EL (cell line): ENCODE data around the gene IL4.

ENCODE experiments used
- DNase-seq: peaks from one replicate; pipeline ENCODE4 v3.0.0-alpha.2; 2016

Gene IL4

DNA sequence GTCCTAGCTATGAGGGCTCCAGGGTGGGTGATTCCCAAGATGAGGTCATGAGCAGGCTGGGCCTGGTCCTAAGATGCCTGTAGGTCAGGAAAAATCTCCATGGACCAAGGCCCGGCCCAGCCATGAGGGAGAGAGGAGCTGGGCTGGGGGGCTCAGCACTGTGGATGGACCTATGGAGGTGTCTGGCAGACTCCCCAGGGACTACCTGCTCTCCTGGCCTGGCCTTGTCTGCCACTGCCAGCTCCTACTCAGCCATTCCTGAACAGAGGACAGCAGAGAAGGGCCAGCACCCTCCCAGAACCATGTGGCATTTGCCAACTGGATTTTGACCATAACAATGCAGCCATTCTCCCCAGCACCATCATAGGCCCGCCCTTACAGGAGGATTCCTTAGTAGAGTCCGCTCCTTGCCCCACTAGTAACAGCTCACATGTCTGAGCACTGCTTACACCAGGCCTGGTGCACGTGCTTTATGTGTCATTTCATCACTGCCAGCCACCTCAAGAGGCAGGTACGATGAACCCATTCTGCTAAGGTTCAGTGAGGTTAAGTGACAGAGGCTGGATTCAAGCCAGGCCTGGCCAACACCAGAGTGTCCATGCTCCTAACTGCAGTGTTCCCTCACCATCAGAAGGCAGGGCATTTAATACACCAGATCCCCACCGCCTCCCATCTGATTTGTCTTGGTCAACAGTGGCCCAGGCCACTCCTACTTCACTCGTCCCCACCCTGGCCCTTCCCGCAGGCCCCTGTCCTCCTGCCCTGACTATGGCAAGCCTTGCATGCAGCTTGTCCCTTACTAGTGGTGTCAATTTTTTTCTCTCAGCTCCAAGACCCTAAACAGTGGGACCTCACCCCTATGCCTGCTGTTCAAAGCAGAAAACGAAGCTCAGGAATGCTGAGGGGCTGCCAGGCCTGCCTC, 15.1 kb upstream of the IL4 start:
- DNase-seq = no peak

GRCh38 chr5:132659598-132660493, 13.9 kb upstream of the IL4 start:
- no peak for DNase-seq

DNA sequence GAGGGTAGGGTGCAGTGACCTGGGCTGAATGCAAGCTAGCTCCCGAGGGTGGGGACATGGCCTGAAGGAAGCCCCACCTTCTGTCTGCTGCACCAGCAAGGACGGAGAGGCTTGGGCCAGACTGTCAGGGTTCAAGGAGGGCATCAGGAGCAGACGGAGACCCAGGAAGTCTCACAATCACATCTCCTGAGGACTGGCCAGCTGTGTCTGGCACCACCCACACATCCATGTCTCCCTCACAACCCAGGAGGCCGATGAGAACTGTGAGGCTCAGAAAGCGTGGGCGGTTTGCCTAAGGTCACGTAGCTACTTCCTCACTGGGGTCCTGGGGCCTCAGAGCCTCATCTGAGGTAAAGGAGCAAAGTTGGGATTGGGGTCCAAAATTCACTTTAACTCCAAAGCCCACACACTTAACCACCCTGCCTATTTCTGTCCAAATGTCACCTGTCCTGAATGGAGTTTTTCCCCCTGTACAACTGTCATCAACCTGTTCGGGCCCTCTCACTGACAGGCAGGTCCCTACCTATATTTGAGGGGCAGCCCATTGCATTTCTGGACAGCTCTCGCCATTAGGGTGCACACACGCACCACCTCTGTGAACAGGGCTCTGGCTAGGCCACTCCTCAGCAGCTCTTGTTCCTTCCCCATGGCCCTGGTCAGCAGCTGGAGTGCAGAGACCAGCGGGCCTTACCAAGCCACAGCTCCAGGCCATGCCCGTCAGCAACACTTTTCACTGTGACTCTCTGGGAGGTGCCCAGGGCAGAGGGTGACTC, 12.4 kb upstream of the IL4 start:
- DNase-seq = no peak

GRCh38 chr5:132662004-132662401, 11.8 kb upstream of the IL4 start:
- no peak for DNase-seq

GRCh38 chr5:132662925-132663770, 10.6 kb upstream of the IL4 start:
- DNase-seq = no peak

DNA sequence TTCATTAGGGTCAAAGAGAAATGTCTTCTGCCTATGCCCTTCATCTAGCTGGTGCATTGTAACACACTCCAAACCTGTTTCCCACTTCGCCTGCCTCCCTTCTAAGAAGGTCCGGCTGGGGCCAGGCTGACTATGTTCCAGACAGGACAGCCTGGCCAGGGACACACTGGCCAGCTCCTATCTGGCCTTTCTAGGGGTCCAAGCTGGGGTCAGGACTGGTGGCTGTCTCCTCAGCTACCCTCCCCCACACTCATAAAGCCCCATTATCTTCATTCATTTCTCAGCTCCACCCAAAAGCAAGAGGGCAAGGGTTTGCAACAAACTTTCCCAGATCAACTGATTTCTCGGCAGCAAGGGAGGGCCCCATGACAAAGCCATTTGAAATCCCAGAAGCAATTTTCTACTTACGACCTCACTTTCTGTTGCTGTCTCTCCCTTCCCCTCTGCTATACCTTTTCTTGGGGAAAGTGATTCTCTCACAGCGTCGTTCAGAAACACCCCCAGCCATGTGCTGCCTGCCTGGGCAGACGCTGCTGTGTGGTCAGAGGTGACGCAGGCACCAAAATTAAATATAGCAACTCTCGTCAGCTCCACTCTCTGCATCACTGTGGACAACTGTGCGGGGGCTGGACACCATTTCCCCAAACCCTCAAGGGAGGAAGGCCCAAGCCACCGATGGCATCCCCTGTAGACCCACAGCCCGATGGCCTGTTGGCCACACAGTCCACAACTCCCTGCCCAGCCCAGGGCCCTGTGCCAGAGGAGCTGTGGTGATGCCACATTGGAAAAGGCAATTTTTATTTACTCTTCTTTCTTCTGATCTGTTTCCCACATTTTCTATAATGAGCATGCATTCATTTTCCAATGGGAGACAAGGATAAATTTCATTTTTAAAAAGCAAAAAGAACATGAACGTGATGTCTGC, 9.8 kb upstream of the IL4 start:
- DNase-seq = no peak

DNA sequence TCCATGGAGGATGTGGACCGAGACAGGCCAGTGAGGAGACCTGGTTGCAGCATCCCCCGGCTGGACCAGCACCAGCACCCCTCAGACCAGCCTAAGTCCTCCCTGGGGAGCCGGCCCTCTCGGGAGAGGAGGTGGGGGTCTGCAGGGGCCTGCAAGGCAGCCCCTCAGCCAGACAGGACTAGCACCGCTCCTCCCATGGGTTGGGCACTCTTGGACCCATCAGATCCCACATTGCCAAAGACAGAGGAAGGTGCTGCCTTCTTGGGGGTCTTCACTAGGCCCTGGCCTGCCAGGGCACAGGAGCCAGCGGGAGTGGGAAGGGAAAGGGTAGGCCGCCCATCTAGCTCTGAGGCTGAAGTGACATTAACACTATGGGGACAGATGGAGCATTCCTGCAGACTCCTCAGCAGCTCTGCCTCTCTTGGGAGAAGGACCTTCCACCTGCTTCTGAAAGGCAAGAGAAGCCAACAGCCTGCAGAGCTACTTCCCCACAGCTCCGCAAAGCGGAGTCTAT, 9.0 kb upstream of the IL4 start:
- DNase-seq = no peak

- DNase-seq = no peak
Observed at GRCh38 chr5:132665574-132666080, 8.2 kb upstream of the IL4 start.

DNA sequence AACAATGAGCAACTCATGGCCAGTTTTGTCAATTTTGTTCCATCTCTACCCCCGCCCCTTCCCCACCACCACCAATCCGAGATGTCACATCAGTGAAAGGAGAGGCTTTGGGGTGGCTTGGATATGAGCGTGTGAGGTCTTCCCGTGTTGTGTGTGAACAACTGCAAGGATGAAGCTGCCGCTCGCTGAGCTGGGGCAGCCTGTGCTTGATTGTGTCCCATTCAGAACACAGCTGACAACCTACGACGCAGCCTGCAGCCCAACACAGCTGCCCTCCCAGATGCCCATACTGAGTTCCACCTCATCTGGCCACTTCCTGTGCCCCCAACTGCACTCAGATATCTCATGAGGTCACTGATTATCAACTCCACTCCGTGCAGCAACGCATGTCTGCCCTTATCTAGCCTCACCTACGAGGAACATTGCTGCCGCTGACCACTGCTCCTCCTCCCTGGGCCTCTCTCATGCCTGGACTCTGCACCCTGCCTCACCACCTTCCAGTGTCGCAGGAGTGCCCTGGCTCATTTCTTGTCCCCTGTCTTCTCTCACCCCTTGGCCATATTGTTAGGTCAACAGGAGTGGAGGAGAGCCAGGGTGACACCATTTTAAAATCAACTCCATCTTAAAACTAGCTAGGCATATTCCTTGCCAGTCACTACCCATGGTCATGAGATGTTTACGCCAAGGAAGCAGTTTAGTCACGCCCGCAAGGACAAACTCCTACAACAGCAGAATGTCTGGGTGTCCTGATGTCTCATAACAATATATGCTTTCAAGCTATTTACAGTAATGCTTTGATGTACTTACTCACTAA, 7.3 kb upstream of the IL4 start:
- no peak for DNase-seq

DNA sequence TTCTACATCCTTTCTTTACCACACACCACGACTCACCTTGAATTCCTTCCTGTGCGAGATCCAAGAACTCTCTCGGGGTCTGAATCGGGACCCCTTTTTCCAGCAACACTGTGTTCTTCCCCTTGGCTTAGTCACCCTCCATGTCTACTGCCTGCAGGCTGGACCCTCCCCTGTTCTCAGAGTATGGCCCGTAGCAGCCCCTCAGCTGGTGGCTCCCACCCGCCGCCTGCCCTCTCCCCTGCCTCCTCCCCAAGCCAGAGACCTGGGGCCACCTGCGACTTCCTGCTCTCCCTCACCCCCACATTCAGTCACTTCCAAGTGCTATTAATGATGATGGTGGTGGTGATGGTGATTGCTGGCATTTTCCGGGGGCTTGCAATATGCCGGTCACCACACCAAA, 6.5 kb upstream of the IL4 start:
- DNase-seq = no peak

DNA sequence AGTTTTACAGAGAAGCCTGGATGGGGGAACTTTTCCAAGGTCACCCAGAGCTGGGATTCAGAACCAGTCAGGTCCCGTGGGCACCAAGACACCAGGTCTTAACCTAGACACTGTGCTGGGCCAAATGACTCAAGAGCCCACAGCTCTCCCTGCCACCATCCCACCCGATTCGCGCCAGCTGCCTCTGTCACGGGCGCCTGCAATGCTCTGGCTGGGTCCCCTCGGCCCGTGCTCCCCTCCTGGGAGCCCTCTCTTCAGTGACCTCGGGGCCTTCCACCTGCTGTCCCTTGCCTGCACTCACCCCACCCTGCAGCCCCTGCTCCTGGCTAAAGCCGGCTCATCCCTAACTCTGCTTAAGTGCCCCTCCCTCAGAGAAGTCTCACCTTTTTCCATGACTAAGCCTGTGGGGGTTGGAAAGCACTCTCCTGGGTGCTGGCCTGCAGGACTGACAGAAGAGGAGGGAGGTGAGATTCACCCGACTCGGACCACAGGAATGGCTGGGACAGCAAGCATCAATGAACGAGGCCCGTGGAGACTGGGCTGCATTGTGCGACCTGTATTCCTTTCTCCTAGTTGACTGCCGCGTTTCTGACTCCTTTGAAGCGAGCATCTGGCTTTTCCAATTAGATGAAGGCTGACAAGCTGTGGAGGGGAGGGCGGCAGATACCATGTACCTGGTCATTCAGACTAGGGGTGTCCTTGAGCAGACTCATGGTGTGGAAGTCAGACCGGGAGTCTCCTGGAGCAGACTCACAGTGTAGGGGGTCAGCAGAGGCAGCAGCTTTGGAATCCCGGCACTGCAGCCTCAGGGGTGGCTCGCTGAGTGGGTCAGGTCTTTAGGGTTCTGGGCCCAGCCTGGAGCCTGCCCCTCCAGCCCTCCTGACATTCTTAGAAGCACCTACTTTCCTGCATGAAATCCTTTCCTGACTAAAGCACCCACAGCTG, 5.8 kb upstream of the IL4 start:
- no peak for DNase-seq

DNA sequence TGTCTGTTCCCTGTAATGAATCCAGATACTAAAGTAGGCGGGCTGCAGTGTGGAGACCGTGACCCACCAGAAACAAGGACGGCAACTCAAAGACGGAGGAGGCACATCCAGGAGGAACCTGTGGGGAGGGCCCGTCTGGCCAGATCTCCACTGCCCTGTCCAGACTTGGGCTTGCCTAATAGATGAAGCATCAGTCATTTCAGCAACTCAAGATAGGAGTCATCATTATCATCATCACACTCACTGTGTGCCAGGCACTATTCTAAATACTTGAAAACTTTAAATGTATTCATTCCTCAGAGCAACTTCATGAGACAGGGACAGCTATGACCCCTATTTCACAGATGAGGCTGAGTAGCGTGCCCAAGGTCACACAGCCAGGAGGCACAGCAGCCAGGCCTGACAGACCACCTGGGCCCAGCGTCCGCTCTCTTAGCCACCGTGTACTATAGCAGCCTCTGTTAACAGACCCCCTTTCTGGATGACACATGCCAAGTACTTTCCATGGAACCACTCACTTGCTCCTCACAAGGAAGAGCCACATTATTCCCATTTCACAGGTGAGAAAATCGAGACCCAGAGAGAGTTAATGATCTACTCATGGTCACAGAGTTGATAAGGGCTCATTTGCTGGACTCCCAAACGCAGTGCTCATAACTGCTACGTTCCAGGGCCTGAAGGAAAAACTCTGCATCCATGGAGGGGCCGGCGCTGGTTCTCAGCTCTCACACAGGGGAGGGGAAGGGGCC, 4.9 kb upstream of the IL4 start:
- DNase-seq = no peak

DNA sequence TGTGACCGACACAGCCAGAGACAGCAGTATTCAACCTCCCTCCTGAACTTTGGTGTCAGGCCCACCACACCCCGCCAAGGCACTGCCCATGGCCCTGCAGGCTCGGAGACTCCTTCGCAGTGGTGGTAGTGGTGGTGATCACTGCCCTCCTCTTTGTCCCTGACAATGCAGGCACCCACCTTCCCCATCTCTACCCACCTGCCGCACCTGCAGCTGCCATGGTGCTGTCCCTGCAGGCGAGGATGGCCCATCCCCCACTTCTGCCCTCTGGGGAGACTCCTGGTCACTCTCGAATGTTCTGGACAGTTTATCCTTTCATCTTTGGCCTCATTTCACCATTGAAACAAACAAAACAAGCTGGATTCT, 4.4 kb upstream of the IL4 start:
- DNase-seq = no peak

DNA sequence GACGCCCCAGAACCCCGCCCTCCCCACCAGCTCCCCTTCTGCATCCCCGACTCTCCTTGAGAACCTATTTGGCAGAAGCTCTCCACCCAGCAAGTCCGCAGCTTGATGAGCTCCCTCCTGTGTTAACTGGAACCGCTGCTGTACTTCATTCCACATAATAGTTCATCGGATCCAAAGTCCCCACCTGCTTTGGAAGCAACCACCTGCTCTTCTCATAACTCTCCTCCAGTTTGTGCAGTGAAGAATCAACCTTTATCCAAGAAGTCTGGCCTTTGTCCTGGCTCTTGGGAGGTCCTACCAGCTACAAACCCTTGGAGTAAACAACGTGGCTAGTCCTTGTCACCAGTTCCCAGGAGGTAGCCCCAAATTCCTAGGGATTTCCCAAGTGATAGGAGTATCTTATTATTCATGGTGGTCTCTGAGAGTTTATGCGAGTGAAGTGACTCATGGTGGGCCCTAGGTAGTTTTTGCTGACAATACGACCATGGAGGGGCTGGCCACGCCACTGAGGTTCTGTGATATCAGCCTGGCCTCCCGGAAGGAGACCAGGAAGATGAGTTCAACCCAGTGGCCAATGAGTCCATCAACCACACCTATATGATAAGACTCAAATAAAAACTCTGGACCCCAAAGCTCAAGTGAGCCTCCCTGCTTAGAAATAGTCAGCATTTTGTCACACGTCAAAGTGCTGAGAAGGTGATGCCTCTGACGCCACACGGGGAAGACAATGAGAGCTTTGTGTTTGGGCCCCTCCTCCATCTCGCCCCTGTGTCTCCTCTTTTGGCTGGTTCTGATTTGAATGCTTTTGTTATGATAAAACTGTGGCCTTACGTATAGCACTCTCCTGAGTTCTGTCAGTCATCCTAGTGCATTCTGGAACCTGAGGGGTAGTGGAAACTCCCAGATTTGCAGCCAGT, 3.6 kb upstream of the IL4 start:
- DNase-seq = no peak

DNA sequence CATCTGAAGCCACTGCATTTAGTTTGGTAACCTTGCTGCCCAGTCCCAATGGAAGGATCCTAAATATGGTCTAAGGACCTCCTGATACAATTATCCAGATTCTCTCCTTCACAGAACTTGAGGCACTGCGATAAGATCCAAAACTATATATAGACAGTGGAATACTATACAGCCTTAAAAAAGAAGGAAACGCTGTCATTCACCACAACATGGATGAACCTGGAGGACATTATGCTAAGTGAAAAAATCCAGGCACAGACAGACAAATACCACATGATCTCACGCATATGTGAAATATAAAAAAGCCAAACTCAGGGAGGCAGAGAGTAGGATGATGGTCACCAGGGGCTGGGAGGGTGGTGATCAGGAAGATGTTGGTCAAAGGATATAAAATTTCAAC, 2.8 kb upstream of the IL4 start:
- no peak for DNase-seq

DNA sequence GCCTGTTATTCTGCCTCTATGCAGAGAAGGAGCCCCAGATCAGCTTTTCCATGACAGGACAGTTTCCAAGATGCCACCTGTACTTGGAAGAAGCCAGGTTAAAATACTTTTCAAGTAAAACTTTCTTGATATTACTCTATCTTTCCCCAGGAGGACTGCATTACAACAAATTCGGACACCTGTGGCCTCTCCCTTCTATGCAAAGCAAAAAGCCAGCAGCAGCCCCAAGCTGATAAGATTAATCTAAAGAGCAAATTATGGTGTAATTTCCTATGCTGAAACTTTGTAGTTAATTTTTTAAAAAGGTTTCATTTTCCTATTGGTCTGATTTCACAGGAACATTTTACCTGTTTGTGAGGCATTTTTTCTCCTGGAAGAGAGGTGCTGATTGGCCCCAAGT, 301 bp upstream of the IL4 start:
- no peak for DNase-seq
